Upper lobe of left lung (tissue), 4 donors: Measurements from ENCODE around the gene KRTAP1-1.

ENCODE experiments used
- EP300 ChIP-seq, 4 donors: sonication (generic); formaldehyde crosslinking; IDR thresholded peaks; one replicate each; pipeline ENCODE4 v1.5.1; 2017; ENCODE audit warnings: antibody characterized with exemption in 4 of 4, control low read depth in 2 of 4
- POLR2AphosphoS5 ChIP-seq, 2 donors: sonication (generic); formaldehyde crosslinking; IDR thresholded peaks; one replicate each; pipeline ENCODE4 v1.5.1; 2017; ENCODE audit warnings: antibody characterized with exemption in 2 of 2

- no peak for TF ChIP-seq EP300 (IDR thresholded peaks at IDR 0.05)
- no peak for TF ChIP-seq POLR2AphosphoS5 (IDR thresholded peaks at IDR 0.05)
These were observed 11.3 kb upstream of the KRTAP1-1 start for GRCh38 chr17:41052566-41052965.
